Ureter (tissue), 1 donor: ENCODE data around the gene GSTM2. TPM values are rescaled to one million over a fixed set of nuclear protein-coding genes. Genes with fewer than 3 reads are reported as not detected.

Experiments used
- DNase-seq: peaks from one replicate; pipeline ENCODE4 v3.0.0-alpha.2; 2020; ENCODE audit warnings: low spot score
- total RNA-seq: library from RNA; stranded (reverse); gene quantifications from one replicate; pipeline ENCODE4 v1.2.4, GENCODE V29; 2023
- donor health status: DM: yes; HTN: yes; CAD: no.

The GSTM2 gene
- total RNA-seq, 1 donor from 2014 or later = 104 TPM

- DNase-seq = no peak
Measured at GRCh38 chr1:109629372-109630030, 38.4 kb upstream of the GSTM2 start.

GRCh38 chr1:109630081-109630897 lies 37.6 kb upstream of the GSTM2 start:
- no peak for DNase-seq

- no peak for DNase-seq
Measured at GRCh38 chr1:109630898-109631512, 36.9 kb upstream of the GSTM2 start.

GRCh38 chr1:109631513-109632505 lies 36.0 kb upstream of the GSTM2 start:
- DNase-seq = no peak

GRCh38 chr1:109632671-109633346 lies 35.0 kb upstream of the GSTM2 start:
- no peak for DNase-seq

GRCh38 chr1:109634292-109634691 lies 33.6 kb upstream of the GSTM2 start:
- no peak for DNase-seq

GRCh38 chr1:109634771-109635750 lies 32.8 kb upstream of the GSTM2 start:
- DNase-seq = peak; percentile 38

GRCh38 chr1:109635862-109636200 lies 32.0 kb upstream of the GSTM2 start:
- DNase-seq = no peak

- peak; percentile 39 for DNase-seq
Measured at GRCh38 chr1:109636201-109636952, 31.5 kb upstream of the GSTM2 start.

- DNase-seq = peak; percentile 31
Measured at GRCh38 chr1:109637446-109637845, 30.4 kb upstream of the GSTM2 start.

GRCh38 chr1:109639063-109639840 lies 28.6 kb upstream of the GSTM2 start:
- DNase-seq = peak; percentile 34

- DNase-seq = no peak
Measured at GRCh38 chr1:109639841-109640184, 28.0 kb upstream of the GSTM2 start.

GRCh38 chr1:109640285-109640865 lies 27.5 kb upstream of the GSTM2 start:
- DNase-seq = peak; percentile 88

- DNase-seq = no peak
Measured at GRCh38 chr1:109641078-109641740, 26.6 kb upstream of the GSTM2 start.

- DNase-seq = no peak
Measured at GRCh38 chr1:109641861-109642260, 26.0 kb upstream of the GSTM2 start.

GRCh38 chr1:109642626-109643025 lies 25.2 kb upstream of the GSTM2 start:
- no peak for DNase-seq
